ENCODE measurements around the gene NUDT14.

NUDT14 gene

GRCh38 chr14:105139831-105140239 is 41.3 kb downstream of the NUDT14 start:
- no peak for TF ChIP-seq CTCF (IDR thresholded peaks at IDR 0.05; ENCODE audit: poor library complexity, severe bottlenecking)
- H3K4me1 ChIP-seq (ENCODE audit: insufficient read depth, poor library complexity, severe bottlenecking): no peaks in the 10 kb centered on the region
- H3K27ac ChIP-seq (ENCODE audit: poor library complexity, severe bottlenecking): no peak overlapping the region
- H3K36me3 ChIP-seq (ENCODE audit: low read depth): peaks cover 22% of the 10 kb centered on the region
- no peak overlapping the region for H3K4me3 ChIP-seq (ENCODE audit: severe bottlenecking)
- no peaks in the 10 kb centered on the region for H3K27me3 ChIP-seq (ENCODE audit: insufficient read depth, poor library complexity, severe bottlenecking)
- ATAC-seq (ENCODE audit: low read depth) (no peak), DNase-seq (ENCODE audit: low spot score) (peak; percentile 54)
- H3K9me3 ChIP-seq (ENCODE audit: severe bottlenecking): peaks cover 4% of the 10 kb centered on the region

GRCh38 chr14:105139212-105139825 is 41.8 kb downstream of the NUDT14 start:
- ATAC-seq (ENCODE audit: low read depth): 0 out of 3 replicates have a peak, but pooled peaks have one; percentile 8
- DNase-seq (ENCODE audit: low spot score): peak; percentile 66
- no peak overlapping the region for H3K27ac ChIP-seq (ENCODE audit: poor library complexity, severe bottlenecking)
- peaks cover 4% of the 10 kb centered on the region for H3K9me3 ChIP-seq (ENCODE audit: severe bottlenecking)
- no peaks in the 10 kb centered on the region for H3K27me3 ChIP-seq (ENCODE audit: insufficient read depth, poor library complexity, severe bottlenecking)
- no peak for TF ChIP-seq CTCF (IDR thresholded peaks at IDR 0.05; ENCODE audit: poor library complexity, severe bottlenecking)
- no peaks in the 10 kb centered on the region for H3K4me1 ChIP-seq (ENCODE audit: insufficient read depth, poor library complexity, severe bottlenecking)
- peaks cover 22% of the 10 kb centered on the region for H3K36me3 ChIP-seq (ENCODE audit: low read depth)
- no peak overlapping the region for H3K4me3 ChIP-seq (ENCODE audit: severe bottlenecking)

GRCh38 chr14:105138551-105139111 is 42.5 kb downstream of the NUDT14 start:
- Histone ChIP-seq H3K36me3 (ENCODE audit: low read depth) (peaks cover 22% of the 10 kb centered on the region), H3K27ac (ENCODE audit: poor library complexity, severe bottlenecking) (no peak overlapping the region), H3K4me3 (ENCODE audit: severe bottlenecking) (no peak overlapping the region), H3K27me3 (ENCODE audit: insufficient read depth, poor library complexity, severe bottlenecking) (no peaks in the 10 kb centered on the region), H3K4me1 (ENCODE audit: insufficient read depth, poor library complexity, severe bottlenecking) (no peaks in the 10 kb centered on the region), H3K9me3 (ENCODE audit: severe bottlenecking) (peaks cover 4% of the 10 kb centered on the region)
- ATAC-seq (ENCODE audit: low read depth): no peak
- peak; percentile 69 for DNase-seq (ENCODE audit: low spot score)
- TF ChIP-seq CTCF (IDR thresholded peaks at IDR 0.05; ENCODE audit: poor library complexity, severe bottlenecking): no peak

- H3K27ac ChIP-seq (ENCODE audit: poor library complexity, severe bottlenecking): no peak overlapping the region
- no peak overlapping the region for H3K4me3 ChIP-seq (ENCODE audit: severe bottlenecking)
- H3K4me1 ChIP-seq (ENCODE audit: insufficient read depth, poor library complexity, severe bottlenecking): no peaks in the 10 kb centered on the region
- no peak for TF ChIP-seq CTCF (IDR thresholded peaks at IDR 0.05; ENCODE audit: poor library complexity, severe bottlenecking)
- H3K9me3 ChIP-seq (ENCODE audit: severe bottlenecking): peaks cover 4% of the 10 kb centered on the region
- no peaks in the 10 kb centered on the region for H3K27me3 ChIP-seq (ENCODE audit: insufficient read depth, poor library complexity, severe bottlenecking)
- ATAC-seq (ENCODE audit: low read depth) (no peak), DNase-seq (ENCODE audit: low spot score) (peak; percentile 63)
- peaks cover 22% of the 10 kb centered on the region for H3K36me3 ChIP-seq (ENCODE audit: low read depth)
Observed at GRCh38 chr14:105138021-105138541, 43.0 kb downstream of the NUDT14 start.

Measured in RWPE2 (cell line).